Measurements from ENCODE around the gene SHMT1.

Gene SHMT1

DNA sequence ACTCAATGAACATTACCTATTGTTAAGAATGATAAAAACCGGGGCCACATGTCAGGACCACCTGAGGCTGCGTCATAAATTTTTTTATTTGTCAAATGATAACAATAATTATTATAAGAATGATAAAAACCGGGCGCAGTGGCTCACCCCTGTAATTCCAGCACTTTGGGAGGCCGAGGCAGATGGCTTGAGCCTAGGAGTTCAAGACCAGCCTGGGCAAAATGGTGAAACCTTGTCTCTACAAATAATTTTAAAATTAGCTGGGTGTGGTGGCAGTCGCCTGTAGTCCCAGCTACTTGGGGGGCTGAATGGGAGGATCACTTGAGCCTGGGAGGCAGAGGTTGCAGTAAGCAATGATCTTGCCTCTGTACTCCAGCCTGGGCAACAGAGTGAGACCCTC is 816 bp upstream of the SHMT1 start:
- ChIA-PET CTCF (no interaction called here), POLR2A (interaction anchor here (1.5 kb wide), 1 partner anchor 49 kb away, joined by 3 read pairs; the partner anchor contains the start of genes SMCR8 and TOP3A)
- DNase-seq (ENCODE audit: extremely low spot score), result no peak
- TF ChIP-seq TARDBP (IDR thresholded peaks at IDR 0.05), result no peak

DNA sequence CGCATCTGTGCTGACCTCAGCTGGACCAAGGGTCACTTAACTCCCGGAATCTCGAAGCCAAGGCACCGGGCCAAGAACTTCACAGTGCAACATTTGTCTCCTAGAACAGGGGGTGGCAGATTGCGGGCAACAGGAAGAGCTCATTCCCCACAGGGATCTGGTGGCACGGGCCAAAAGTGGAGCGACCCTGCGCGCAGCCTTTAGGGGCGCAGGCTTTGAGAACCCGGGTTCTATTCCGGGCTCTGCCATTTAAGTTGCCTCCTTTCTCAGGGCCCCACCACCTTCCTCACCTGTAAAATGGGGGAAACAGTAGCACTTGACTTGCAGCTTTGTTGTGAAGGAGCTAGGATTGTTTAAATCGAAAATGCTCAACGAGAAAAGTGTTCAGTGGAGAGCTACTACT is 651 bp downstream of the SHMT1 start:
- peak; percentile 19 for DNase-seq (ENCODE audit: extremely low spot score)
- ChIA-PET CTCF (no interaction called here), POLR2A (interaction anchor here (1.0 to 1.7 kb wide), 6 partner anchors 10 to 179 kb away, joined by 3 to 9 read pairs (median 5); partner anchors contain the start of gene ALKBH5)

DNA sequence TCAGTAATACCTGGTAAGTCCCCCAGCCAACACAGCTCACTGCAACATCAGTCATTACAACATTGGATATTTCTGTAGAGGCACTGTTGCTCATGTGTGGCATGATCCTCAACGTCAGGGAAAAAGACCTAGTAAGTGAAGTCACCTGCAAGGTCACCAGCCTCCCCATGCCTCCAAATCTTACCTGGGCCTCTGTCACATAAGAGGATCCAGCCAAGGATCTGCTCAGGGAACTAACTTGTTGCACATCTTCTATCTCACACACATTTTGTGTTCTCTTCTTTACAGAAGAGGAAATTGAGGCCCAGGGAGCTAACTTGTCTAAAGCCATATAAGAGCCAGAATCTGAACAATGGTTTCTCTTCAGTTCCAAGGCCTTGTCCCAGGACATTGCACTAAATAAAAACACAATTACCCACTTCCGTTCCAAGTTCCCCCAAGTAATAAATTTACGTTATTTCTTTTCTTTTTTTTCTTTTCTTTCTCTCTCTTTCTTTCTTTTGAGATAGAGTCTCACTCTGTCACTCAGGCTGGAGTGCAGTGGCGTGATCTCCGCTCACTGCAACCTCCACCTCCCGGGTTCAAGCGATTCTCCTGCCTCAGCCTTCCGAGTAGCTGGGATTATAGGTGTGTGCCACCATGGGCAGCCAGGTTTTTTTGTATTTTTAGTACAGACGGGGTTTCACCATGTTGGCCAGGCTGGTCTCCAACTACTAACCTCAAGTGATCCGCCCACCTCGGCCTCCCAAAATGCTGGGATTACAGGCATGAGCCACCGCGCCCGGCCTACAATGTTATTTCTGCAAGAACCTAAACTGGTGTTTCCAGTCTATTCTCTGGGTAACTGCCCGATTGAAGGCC is 1.3 kb downstream of the SHMT1 start:
- DNase-seq (ENCODE audit: extremely low spot score), result no peak
- TF ChIP-seq NFRKB (IDR thresholded peaks at IDR 0.05), result no peak
- TF ChIP-seq FOXK2 (IDR thresholded peaks at IDR 0.05), result no peak
- TF ChIP-seq HDGF (IDR thresholded peaks at IDR 0.05; ENCODE audit: borderline replicate concordance), result no peak
- TF ChIP-seq SP1 (IDR thresholded peaks at IDR 0.05), result no peak
- no peak for TF ChIP-seq ARNT (IDR thresholded peaks at IDR 0.05)
- no peak for TF ChIP-seq SUZ12 (IDR thresholded peaks at IDR 0.05)
- no peak for TF ChIP-seq LEF1 (IDR thresholded peaks at IDR 0.05; ENCODE audit: borderline replicate concordance)
- TF ChIP-seq ZNF384 (IDR thresholded peaks at IDR 0.05), result no peak
- TF ChIP-seq ELF4 (IDR thresholded peaks at IDR 0.05), result no peak
- no peak for TF ChIP-seq L3MBTL2 (conservative IDR thresholded peaks at IDR 0.05)
- ChIA-PET POLR2A (interaction anchor here (1.2 to 1.7 kb wide), 4 partner anchors 10 to 103 kb away, joined by 5 to 9 read pairs (median 6); no protein-coding TSS in a partner anchor), CTCF (no interaction called here)

More for the DNA sequence above, 651 bp downstream of the SHMT1 start:
- no peak for TF ChIP-seq FOXA1 (IDR thresholded peaks at IDR 0.05)
- no peak for TF ChIP-seq NFRKB (IDR thresholded peaks at IDR 0.05)
- no peak for TF ChIP-seq ZNF384 (IDR thresholded peaks at IDR 0.05)
- TF ChIP-seq SP1 (IDR thresholded peaks at IDR 0.05), result no peak
- no peak for TF ChIP-seq LEF1 (IDR thresholded peaks at IDR 0.05; ENCODE audit: borderline replicate concordance)
- TF ChIP-seq FOXM1 (IDR thresholded peaks at IDR 0.05; ENCODE audit: borderline replicate concordance), result no peak
- TF ChIP-seq FOXK2 (IDR thresholded peaks at IDR 0.05), result no peak
- TF ChIP-seq L3MBTL2 (conservative IDR thresholded peaks at IDR 0.05), result no peak

DNA sequence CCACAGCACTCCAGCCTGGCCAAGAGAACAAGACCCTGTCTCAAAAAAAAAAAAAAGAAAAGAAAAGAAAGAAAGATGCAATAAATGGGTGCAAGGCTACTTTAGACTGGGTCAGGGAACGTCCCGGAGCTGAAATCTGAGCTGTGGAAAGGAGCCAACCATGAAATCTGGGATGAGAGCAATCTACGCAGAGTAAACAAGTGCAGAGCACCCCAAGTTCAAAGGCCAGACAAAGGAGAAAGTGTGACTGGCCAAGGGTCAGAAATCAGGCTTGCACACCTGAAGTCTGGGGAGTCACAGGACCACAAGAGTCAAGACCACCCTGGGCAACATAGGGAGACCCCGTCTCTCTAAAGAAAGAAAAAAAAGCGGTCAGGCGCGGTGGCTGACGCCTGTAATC is 2.8 kb downstream of the SHMT1 start:
- DNase-seq (ENCODE audit: extremely low spot score), result no peak
- TF ChIP-seq TARDBP (IDR thresholded peaks at IDR 0.05) (no peak), ARNT (IDR thresholded peaks at IDR 0.05) (no peak), SUZ12 (IDR thresholded peaks at IDR 0.05) (no peak), ELF4 (IDR thresholded peaks at IDR 0.05) (no peak), ZNF384 (IDR thresholded peaks at IDR 0.05) (no peak), FOXM1 (IDR thresholded peaks at IDR 0.05; ENCODE audit: borderline replicate concordance) (no peak), L3MBTL2 (conservative IDR thresholded peaks at IDR 0.05) (no peak), BHLHE40 (IDR thresholded peaks at IDR 0.05; ENCODE audit: borderline replicate concordance) (no peak), HDGF (IDR thresholded peaks at IDR 0.05; ENCODE audit: borderline replicate concordance) (no peak), SP1 (IDR thresholded peaks at IDR 0.05) (no peak), FOXK2 (IDR thresholded peaks at IDR 0.05) (no peak), FOXA1 (IDR thresholded peaks at IDR 0.05) (no peak), NFRKB (IDR thresholded peaks at IDR 0.05) (no peak), LEF1 (IDR thresholded peaks at IDR 0.05; ENCODE audit: borderline replicate concordance) (no peak), CTBP1 (IDR thresholded peaks at IDR 0.05; ENCODE audit: borderline replicate concordance) (no peak)
- TF ChIP-seq, protein P1, sequence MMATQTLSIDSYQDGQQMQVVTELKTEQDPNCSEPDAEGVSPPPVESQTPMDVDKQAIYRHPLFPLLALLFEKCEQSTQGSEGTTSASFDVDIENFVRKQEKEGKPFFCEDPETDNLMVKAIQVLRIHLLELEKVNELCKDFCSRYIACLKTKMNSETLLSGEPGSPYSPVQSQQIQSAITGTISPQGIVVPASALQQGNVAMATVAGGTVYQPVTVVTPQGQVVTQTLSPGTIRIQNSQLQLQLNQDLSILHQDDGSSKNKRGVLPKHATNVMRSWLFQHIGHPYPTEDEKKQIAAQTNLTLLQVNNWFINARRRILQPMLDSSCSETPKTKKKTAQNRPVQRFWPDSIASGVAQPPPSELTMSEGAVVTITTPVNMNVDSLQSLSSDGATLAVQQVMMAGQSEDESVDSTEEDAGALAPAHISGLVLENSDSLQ (IDR thresholded peaks at IDR 0.05), result no peak
- POLR2A ChIA-PET, result no interaction called here
- CTCF ChIA-PET, result interaction anchor here (1.3 kb wide), 1 partner anchor 27 kb away, joined by 3 read pairs; no protein-coding TSS in a partner anchor

DNA sequence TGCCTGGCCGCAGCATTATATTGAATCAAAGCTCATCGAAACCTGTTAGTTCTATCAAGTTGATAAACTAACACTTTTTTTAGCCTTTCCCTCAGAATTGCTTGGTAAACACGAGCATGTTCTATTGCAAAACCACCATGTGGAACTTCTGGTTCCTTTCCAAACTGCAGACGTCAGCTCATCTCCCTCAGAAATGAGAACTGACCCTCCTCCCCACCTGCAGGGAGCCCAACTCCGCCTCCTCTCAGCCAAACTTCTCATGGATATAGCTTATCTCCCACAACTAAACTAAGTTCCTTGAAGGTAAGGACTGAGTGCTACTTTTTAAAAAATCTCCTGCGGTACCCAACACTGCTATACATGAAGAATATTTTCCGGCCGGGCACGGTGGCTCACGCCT is 6.7 kb downstream of the SHMT1 start:
- no peak for TF ChIP-seq LEF1 (IDR thresholded peaks at IDR 0.05; ENCODE audit: borderline replicate concordance)
- no peak for TF ChIP-seq TARDBP (IDR thresholded peaks at IDR 0.05)
- no peak for TF ChIP-seq HDGF (IDR thresholded peaks at IDR 0.05; ENCODE audit: borderline replicate concordance)
- TF ChIP-seq CTBP1 (IDR thresholded peaks at IDR 0.05; ENCODE audit: borderline replicate concordance), result no peak
- no peak for TF ChIP-seq SUZ12 (IDR thresholded peaks at IDR 0.05)
- TF ChIP-seq, protein P1 (IDR thresholded peaks at IDR 0.05), result no peak
- CTCF ChIA-PET, result no interaction called here
- POLR2A ChIA-PET, result no interaction called here
- DNase-seq (ENCODE audit: extremely low spot score), result no peak

DNA sequence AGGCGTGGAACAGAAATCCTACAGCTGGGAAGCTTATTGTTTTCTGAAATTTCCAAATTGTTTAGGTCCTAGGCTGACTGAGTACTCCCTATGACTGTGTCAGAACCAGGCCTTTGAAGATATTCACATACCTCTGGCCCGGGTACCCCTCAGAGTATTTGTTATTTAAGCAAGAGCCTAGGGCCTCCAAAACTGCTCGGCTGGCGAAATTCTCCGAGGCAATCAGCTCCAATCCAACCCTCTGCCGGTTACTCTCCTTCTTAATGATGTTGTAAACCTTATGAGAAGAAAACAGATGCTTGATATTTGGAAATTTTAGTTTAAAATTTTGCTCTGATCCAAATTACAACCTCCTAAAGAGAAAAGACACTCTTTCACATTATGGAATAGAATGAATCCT is 9.8 kb downstream of the SHMT1 start:
- POLR2A ChIA-PET, result interaction anchor here (1.7 kb wide), 1 partner anchor 9 kb away, joined by 5 read pairs; the partner anchor contains the start of gene SHMT1
- TF ChIP-seq CTBP1 (IDR thresholded peaks at IDR 0.05; ENCODE audit: borderline replicate concordance) (no peak), LEF1 (IDR thresholded peaks at IDR 0.05; ENCODE audit: borderline replicate concordance) (no peak), SUZ12 (IDR thresholded peaks at IDR 0.05) (no peak), FOXM1 (IDR thresholded peaks at IDR 0.05; ENCODE audit: borderline replicate concordance) (no peak), BHLHE40 (IDR thresholded peaks at IDR 0.05; ENCODE audit: borderline replicate concordance) (no peak), HDGF (IDR thresholded peaks at IDR 0.05; ENCODE audit: borderline replicate concordance) (no peak), SP1 (IDR thresholded peaks at IDR 0.05) (no peak), FOXK2 (IDR thresholded peaks at IDR 0.05) (no peak), L3MBTL2 (conservative IDR thresholded peaks at IDR 0.05) (no peak), ZNF384 (IDR thresholded peaks at IDR 0.05) (no peak), FOXA1 (IDR thresholded peaks at IDR 0.05) (no peak), TARDBP (IDR thresholded peaks at IDR 0.05) (no peak), NFRKB (IDR thresholded peaks at IDR 0.05) (no peak), ARNT (IDR thresholded peaks at IDR 0.05) (no peak), ELF4 (IDR thresholded peaks at IDR 0.05) (no peak)
- TF ChIP-seq, protein P1 (IDR thresholded peaks at IDR 0.05), result no peak
- CTCF ChIA-PET, result no interaction called here
- no peak for DNase-seq (ENCODE audit: extremely low spot score)

Measured in HEK293T (cell line).